ENCODE results near the gene TSPAN12.

Gene TSPAN12

GRCh38 chr7:120828528-120828927, 29.4 kb downstream of the TSPAN12 start:
- Mint-ChIP-seq H3K27me3 (peaks cover 29% of the 10 kb centered on the region), H3K4me3 (no peak overlapping the region), H3K9me3 (no peaks in the 10 kb centered on the region), H3K4me1 (no peaks in the 10 kb centered on the region), H3K27ac (no peak overlapping the region)
- no peak for DNase-seq
- ATAC-seq = no peak

GRCh38 chr7:120827371-120828118, 30.4 kb downstream of the TSPAN12 start:
- Mint-ChIP-seq H3K27ac (no peak overlapping the region), H3K9me3 (no peaks in the 10 kb centered on the region), H3K4me3 (no peak overlapping the region), H3K4me1 (no peaks in the 10 kb centered on the region), H3K27me3 (peaks cover 35% of the 10 kb centered on the region)
- DNase-seq (no peak), ATAC-seq (no peak)

- no peaks in the 10 kb centered on the region for H3K9me3 Mint-ChIP-seq
- DNase-seq (no peak), ATAC-seq (no peak)
- peaks cover 33% of the 10 kb centered on the region for H3K27me3 Mint-ChIP-seq
- H3K4me3 Mint-ChIP-seq = no peak overlapping the region
- no peaks in the 10 kb centered on the region for H3K4me1 Mint-ChIP-seq
- no peak overlapping the region for H3K27ac Mint-ChIP-seq
Measured at GRCh38 chr7:120825576-120825975, 32.4 kb downstream of the TSPAN12 start.

- no peak for DNase-seq
Measured at GRCh38 chr7:120825152-120825551, 32.8 kb downstream of the TSPAN12 start.

GRCh38 chr7:120819861-120820260, 38.1 kb downstream of the TSPAN12 start:
- no peak for ATAC-seq
- Mint-ChIP-seq H3K27ac (no peak overlapping the region), H3K9me3 (no peaks in the 10 kb centered on the region), H3K4me1 (no peaks in the 10 kb centered on the region), H3K4me3 (no peak overlapping the region), H3K27me3 (peaks cover 31% of the 10 kb centered on the region)
- no peak for DNase-seq

More at GRCh38 chr7:120825152-120825551, 32.8 kb downstream of the TSPAN12 start:
- H3K4me1 Mint-ChIP-seq = no peaks in the 10 kb centered on the region
- H3K27ac Mint-ChIP-seq = no peak overlapping the region
- no peak for ATAC-seq
- H3K4me3 Mint-ChIP-seq = no peak overlapping the region
- H3K9me3 Mint-ChIP-seq = no peaks in the 10 kb centered on the region
- peaks cover 34% of the 10 kb centered on the region for H3K27me3 Mint-ChIP-seq

GRCh38 chr7:120817851-120818250, 40.1 kb downstream of the TSPAN12 start:
- Mint-ChIP-seq H3K4me3 (no peak overlapping the region), H3K9me3 (no peaks in the 10 kb centered on the region), H3K27me3 (peaks cover 29% of the 10 kb centered on the region), H3K4me1 (no peaks in the 10 kb centered on the region), H3K27ac (no peak overlapping the region)
- no peak for DNase-seq
- no peak for ATAC-seq

GRCh38 chr7:120814253-120814939, 43.5 kb downstream of the TSPAN12 start:
- no peaks in the 10 kb centered on the region for H3K4me1 Mint-ChIP-seq

GRCh38 chr7:120813546-120814252, 44.2 kb downstream of the TSPAN12 start:
- Mint-ChIP-seq H3K27me3 (peaks cover 18% of the 10 kb centered on the region), H3K9me3 (no peaks in the 10 kb centered on the region), H3K27ac (no peak overlapping the region), H3K4me3 (no peak overlapping the region), H3K4me1 (no peaks in the 10 kb centered on the region)
- DNase-seq (no peak), ATAC-seq (no peak)

More at GRCh38 chr7:120814253-120814939, 43.5 kb downstream of the TSPAN12 start:
- no peaks in the 10 kb centered on the region for H3K9me3 Mint-ChIP-seq
- no peak for ATAC-seq
- DNase-seq = no peak
- no peak overlapping the region for H3K27ac Mint-ChIP-seq
- no peak overlapping the region for H3K4me3 Mint-ChIP-seq
- peaks cover 18% of the 10 kb centered on the region for H3K27me3 Mint-ChIP-seq

- H3K27ac Mint-ChIP-seq = no peak overlapping the region
- DNase-seq (no peak), ATAC-seq (no peak)
- H3K9me3 Mint-ChIP-seq = no peaks in the 10 kb centered on the region
- peaks cover 18% of the 10 kb centered on the region for H3K27me3 Mint-ChIP-seq
- no peak overlapping the region for H3K4me3 Mint-ChIP-seq
- H3K4me1 Mint-ChIP-seq = no peaks in the 10 kb centered on the region
Measured at GRCh38 chr7:120813089-120813488, 44.9 kb downstream of the TSPAN12 start.

- no peak overlapping the region for H3K27ac Mint-ChIP-seq
- no peaks in the 10 kb centered on the region for H3K9me3 Mint-ChIP-seq
- H3K4me1 Mint-ChIP-seq = no peaks in the 10 kb centered on the region
- DNase-seq = no peak
- H3K27me3 Mint-ChIP-seq = peaks cover 7% of the 10 kb centered on the region
- H3K4me3 Mint-ChIP-seq = no peak overlapping the region
- ATAC-seq = no peak
Measured at GRCh38 chr7:120809260-120809659, 48.7 kb downstream of the TSPAN12 start.

- DNase-seq = no peak
- ATAC-seq = no peak
- Mint-ChIP-seq H3K4me3 (no peak overlapping the region), H3K9me3 (no peaks in the 10 kb centered on the region), H3K27me3 (peaks cover 6% of the 10 kb centered on the region), H3K27ac (no peak overlapping the region), H3K4me1 (no peaks in the 10 kb centered on the region)
Measured at GRCh38 chr7:120807390-120807789, 50.6 kb downstream of the TSPAN12 start.

- no peak overlapping the region for H3K4me3 Mint-ChIP-seq
Measured at GRCh38 chr7:120806669-120807068, 51.3 kb downstream of the TSPAN12 start.

GRCh38 chr7:120805636-120806388, 52.1 kb downstream of the TSPAN12 start:
- ATAC-seq (peak; percentile 43), DNase-seq (peak; percentile 38 to 45)
- Mint-ChIP-seq H3K9me3 (no peaks in the 10 kb centered on the region), H3K27ac (no peak overlapping the region), H3K4me3 (no peak overlapping the region), H3K4me1 (no peaks in the 10 kb centered on the region), H3K27me3 (no peaks in the 10 kb centered on the region)

More at GRCh38 chr7:120806669-120807068, 51.3 kb downstream of the TSPAN12 start:
- Mint-ChIP-seq H3K27me3 (no peaks in the 10 kb centered on the region), H3K4me1 (no peaks in the 10 kb centered on the region), H3K27ac (no peak overlapping the region), H3K9me3 (no peaks in the 10 kb centered on the region)
- ATAC-seq (no peak), DNase-seq (no peak)

GRCh38 chr7:120802751-120803150, 55.2 kb downstream of the TSPAN12 start:
- H3K27ac Mint-ChIP-seq = no peak overlapping the region
- DNase-seq (no peak), ATAC-seq (no peak)
- no peaks in the 10 kb centered on the region for H3K9me3 Mint-ChIP-seq
- H3K4me1 Mint-ChIP-seq = no peaks in the 10 kb centered on the region
- no peak overlapping the region for H3K4me3 Mint-ChIP-seq
- no peaks in the 10 kb centered on the region for H3K27me3 Mint-ChIP-seq

GRCh38 chr7:120799813-120800475, 58.0 kb downstream of the TSPAN12 start:
- DNase-seq = no peak
- H3K9me3 Mint-ChIP-seq = no peaks in the 10 kb centered on the region
- no peak overlapping the region for H3K27ac Mint-ChIP-seq
- ATAC-seq = peak; percentile 62
- H3K4me3 Mint-ChIP-seq = no peak overlapping the region
- no peaks in the 10 kb centered on the region for H3K4me1 Mint-ChIP-seq
- no peaks in the 10 kb centered on the region for H3K27me3 Mint-ChIP-seq

Data from stimulated activated naive CD8-positive, alpha-beta T cell treated with anti-CD3 and anti-CD28 coated beads, Interleukin-15, amount 100 ng/mL, for 72 hours (primary cell).